Right hindlimb (tissue), 1 donor: ENCODE data around the gene EPOP.

Experiments
- DNase-seq: peaks from one replicate; pipeline ENCODE4 v3.0.0-alpha.2; 2018

The EPOP gene

DNA sequence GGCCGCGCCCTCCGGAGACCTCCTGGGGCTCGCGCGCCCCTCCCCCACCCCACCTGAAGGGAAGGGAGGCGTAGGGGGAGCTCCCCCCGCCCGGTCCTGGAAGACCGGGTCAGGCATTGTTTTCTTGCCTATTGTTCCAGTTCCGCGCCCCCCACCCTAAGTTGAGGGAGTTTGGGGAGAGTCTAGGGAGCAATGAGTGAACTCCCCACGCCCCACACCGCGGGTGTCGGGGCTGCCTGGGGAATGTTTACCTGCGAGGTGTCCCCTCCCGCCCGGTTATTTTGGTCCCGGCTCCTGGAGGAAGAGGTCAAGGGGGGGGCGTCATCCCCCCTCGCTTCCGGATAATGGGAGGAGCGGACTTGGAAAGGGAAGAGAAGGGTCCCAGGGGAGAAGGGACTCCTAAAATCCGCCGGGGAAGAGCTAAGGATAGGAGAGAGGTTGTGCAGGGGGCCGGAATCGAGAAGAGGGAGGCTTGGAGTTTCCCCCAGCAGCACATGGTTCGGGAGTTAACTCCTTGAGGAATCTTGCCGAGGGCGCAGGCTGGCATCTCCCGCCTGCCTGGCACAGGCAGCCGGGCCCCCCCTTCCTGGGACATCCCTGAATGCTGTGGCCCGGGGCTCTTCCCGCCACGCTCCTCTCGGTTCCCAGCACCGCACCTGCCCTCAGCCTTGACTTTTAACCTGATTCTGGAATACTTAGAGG is 31.2 kb upstream of the EPOP start:
- peak; percentile 63 for DNase-seq

DNA sequence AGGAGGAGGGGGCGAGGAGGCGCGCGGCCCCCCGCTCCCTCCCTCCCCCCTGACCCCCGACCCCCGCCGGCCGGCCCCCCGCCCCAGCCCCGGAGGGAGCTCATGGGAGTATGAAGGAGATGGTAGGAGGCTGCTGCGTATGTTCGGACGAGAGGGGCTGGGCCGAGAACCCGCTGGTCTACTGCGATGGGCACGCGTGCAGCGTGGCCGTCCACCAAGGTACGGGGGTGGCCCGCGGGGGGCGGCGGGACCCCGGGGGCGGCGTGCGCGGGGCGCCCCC is 30.7 kb upstream of the EPOP start:
- no peak for DNase-seq

DNA sequence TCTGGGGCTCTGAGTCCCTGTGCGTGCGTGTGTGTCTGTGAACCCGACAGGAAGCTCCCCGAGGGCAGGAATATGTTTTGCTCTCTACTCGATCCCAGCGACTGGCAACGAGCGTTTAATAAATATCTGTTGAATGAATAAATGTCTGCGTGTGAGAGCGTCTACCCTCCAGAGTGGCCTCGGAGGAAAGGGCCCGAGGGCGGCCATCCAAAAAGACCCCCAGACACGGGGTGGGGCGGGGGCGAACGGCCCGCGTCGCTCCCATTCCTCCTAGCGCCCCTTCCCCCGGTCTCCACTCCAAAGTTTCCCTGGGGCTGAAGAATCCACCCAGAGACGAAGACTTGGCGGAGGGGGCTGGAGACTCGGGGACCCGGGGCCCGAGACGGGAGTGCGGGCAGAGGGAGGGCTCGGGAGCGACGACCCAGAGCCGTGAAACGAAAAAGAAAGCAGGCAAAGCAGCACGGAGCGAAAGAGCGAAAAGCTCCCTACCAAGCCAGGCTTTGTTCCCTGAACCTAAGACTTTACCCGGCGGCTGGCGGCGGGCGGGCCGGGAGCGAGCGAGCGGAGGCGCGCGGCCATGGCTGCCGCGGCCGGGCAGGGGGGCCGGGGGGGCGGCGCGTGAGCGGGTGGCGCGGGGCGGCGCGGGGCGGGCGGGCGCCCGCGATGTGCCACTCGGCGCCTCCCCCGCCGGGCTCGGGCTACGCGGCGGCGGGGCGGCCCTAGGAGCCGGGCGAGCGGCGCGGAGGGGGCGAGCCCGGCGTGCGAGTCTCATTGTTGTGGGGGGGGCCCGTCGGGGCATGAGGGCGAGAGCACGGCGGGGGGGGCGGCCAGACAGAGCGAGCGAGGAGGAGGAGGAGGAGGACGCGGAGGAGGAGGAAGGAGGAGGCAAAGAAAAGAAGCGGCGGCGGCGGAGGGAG is 30.1 kb upstream of the EPOP start, which contains the start of gene MLLT6:
Gene MLLT6 (plus strand): TSS at position 668 of the 917 bp plus-strand sequence. CDS start 360 bp downstream, outside the sequence.
- DNase-seq, result peak; percentile 86

DNA sequence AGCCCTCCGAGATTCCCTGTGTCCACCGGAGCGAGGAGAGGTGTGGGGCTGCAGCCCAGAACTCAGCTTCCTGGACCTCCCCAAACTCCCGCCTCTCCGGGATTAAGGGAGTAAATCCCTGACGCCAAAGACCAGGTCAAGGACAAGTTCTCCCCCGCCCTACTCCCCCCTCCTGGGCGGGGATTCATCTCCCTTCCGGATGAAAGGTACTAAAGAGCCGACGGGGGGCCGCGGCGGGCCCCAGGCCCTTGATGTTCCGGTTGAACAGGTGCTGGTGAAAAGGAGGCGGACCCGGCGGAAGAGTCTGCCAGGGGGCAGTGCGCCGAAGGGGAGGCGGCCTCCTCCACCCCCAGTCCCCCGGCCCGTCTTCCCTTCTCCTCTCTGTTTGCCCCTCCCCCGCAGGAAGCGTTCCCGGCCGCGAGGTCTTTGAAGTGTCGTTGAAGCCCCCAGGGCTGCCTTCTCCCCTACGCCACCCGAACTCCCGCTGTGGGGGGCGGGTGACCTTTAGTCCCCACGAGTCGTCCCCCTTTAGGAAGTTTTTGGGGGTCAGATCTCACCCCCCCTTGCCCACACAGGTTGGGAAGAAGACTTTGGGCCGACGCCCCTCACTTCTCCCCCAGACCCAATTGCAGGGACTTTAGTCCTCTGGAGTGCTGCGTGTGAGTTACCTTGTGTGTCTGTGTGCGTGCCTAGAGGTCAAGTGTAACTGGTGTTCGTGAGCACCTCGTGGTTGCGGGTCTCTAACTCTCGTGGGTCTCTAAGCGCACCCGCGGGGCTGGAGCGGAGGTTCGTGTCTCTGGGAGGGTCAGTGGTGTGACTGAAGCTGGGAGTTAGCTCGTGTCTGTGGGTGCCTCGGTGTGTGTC is 29.2 kb upstream of the EPOP start:
- peak; percentile 72 for DNase-seq

DNA sequence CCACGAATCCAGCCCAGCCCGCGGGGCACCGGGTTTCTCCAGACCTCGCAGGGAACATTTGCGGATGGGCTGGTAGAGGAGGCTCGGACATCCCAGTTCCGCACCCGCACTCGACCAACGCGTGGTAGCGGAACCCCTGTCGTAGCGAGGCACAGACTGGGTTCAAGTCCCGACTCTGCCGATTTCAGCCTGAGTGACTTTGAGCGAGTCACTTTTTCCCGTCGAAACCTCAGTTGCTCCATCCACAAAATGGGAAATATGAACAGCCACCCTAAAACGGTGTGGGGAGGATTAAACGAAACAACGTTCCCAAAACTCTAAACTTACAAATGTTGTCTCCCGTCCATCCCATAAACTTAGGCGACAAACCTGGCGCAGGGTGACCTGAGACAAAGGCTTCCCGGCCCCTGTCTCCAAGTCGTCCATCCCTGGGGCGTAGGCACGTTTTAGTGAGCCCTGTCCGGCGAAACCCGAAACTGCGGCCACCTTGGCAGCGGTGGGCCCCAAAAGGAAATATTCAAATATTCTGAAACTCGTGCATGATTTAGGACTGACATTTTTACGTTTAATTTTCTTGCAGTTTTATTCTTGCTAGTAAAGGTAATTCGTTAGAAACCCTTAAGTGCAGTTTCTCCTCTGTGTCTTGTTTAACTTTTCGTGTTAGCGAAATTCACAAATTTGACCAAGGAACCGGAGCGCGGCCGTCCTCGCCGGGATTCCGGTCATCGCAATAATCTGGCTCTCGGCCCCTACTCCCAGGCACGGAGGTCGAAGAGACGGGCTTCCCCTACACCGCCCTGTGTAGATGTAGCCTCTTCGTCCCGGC is 28.4 kb upstream of the EPOP start:
- DNase-seq, result no peak

DNA sequence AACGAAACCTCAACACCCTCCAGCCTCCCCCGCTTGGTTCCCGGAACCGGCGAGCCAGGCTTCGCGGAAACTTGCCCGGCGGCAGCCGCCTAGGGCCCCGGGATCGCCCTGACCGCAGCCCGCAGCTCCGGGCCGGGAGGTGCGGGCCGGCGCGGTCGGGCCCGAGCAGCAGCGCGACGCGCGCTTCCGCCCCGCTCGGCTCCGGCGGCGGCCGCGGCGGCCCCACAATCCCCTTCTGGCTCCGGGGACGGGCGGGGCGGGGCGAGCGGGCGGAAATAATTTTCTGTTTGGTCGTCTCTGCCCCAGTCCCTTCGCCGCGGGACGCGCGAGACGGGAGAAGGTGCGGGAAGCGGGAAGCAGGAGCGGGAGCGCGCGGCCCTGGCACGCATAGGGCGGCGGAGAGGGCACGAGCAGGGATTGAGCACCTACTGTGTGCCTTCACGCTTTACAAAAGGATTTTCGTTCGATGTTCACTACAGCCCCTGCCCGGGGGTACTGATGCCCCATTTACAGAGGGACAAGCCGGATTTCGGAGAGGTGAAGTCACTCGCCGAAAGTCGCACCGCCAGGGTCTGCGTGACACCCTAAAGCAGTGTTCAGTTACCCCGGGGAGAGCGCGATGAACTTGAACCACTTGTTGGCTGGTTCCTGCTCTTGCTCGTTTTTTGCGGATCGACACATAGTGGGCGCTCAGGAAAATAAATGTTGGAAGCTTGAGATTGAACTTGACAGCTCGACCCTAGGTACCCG is 27.6 kb upstream of the EPOP start:
- DNase-seq, result peak; percentile 94

DNA sequence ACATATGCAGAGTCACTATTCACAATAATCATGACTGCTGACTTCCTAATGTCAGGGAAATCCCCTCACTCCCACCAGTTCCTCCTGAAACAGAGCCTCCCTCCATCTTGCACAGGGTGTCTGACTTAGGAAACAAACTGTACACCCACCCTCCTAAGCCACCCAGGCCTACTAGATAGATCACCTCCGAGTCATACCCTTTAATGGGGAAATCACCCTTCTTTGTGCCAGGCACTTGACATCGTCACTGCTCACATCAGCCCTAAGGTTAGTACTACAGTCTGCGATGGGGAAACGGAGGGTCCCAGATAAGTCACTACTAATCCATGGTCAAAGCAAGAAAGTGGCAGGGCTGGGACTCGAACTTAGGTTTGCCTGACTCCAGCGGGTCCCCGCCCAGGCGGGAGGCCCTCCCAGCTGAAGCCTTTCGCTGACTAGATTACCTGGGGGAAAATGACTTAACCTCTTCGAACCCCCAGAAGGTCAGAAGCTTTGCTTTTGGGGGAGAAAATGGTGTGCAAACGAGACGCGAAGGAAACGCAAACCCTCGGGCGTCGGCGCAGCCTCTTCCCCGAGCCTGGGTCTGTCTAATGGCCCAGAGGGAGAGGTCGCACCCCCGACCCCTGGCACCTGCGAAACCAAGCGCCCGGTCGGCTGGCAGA is 26.9 kb upstream of the EPOP start:
- DNase-seq, result no peak

DNA sequence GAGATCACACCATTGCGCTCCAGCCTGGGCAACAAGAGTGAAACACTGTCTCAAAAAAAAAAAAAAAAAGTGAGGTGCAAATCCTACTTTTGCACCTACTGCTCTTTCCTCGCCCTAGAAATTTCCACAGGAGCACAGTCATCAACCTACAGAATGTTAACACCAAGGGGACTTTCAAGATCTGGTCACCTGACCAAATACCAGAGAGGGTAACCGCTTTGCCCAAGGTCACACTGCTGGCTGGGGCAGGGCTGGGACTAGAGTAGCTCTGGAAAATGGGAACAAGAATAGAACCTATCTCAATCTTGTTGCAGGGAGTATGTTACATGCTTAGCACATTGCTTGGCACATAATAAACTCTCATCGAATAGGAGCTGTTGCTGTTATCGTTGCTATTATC is 24.0 kb upstream of the EPOP start:
- DNase-seq, result no peak

DNA sequence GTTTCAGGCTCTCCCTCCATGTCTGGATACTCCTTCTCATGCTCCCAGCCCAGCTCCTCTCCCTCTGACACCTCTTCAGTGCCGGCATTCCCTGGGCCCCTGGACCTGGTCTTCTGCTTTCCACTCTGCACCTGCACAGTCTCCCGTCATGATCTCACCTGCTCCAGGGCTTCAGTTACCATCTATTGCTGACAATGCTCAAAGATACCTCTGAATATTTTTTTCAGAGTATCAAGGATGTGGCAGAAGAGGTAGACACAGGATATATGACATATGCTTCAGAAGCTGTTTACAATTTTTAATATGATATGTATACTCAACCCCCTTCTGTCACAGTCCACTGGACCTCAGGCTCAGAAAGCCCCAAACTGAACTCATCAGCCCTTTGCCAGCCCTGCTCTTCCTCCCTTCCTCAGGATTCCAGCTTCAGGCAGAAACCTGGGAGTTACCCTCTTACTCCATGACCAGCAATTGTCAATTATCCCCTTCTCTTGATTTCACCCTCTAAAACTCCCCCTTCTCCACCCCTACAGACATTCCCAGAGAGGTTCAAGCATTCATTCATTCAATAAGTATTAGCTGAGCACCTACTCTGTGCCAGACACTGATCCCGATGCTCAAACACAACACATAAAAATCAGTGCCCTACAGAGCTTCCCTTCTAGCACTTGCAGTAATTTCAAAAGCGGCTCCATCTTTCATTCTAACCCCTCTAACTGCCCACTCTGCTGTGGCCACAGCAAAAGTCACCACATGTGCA is 22.5 kb upstream of the EPOP start:
- no peak for DNase-seq

DNA sequence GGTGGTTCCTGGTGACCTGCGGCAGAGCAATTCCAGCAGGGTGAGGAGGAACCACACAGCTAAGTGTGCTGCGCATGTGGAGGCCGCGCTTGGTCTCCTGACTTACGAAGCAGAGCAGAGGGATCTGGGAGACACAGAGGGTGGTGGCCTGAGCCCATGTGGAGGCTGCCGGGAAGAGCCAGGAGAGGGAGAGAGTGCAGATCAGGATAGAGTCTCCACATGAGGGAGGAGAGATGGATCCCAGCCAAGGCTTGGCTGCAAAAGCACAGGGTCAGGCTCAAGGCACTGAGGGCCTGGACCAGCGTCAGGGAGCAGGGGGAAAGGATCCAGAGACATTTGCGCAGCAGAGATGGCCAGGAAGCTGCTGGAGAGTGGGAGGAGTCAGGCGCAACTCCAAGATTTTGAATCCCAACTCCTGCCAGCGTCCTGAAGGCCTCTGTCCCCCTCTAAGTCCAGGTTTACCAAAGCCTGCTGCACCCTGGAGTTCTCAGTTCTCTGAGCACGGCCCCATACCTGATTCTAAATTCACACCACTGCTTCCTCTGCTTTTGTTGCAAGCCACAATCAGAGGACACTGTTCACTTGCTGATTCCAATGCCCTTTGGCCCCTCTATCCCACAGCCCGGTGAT is 19.1 kb upstream of the EPOP start:
- peak; percentile 93 for DNase-seq

DNA sequence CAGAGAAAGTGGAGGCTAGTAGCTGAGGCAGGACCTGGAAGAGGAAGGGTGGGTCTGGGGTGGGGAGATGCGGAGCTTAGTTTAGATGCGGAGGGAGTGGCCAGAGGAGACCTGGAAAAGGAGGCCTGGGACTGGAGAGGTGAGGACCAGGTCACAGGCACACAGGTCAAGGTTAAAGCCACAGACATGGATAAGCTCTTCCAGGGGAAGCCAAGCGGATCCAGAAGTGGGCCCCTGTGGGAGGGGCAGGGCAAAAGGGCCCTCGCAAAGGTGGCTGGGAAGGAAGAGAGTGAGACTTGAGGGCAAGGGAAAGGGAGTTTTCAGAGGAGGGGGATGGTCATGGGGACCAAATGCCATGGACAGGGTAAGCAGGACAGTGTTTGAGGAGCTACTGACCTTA is 16.4 kb upstream of the EPOP start:
- no peak for DNase-seq

DNA sequence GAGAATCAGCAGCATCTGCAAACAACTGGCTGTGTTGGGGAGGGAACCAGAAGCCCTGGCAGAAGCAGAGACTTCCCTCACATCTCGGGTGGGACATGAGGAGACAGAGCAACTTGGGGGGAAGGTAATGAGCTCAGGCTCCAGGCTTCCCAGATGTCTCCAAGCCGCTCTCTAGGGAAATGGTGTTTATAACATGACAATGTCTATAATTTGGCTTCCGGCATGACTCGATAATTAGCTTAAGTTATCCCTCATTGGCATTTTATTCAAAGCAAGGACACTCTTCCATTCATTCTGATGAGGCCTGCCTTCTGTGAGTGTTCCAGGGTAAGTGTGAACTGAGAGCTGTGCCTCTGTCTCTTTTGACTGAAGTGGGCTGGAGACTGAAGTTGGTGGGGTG is 15.6 kb upstream of the EPOP start:
- DNase-seq, result no peak

DNA sequence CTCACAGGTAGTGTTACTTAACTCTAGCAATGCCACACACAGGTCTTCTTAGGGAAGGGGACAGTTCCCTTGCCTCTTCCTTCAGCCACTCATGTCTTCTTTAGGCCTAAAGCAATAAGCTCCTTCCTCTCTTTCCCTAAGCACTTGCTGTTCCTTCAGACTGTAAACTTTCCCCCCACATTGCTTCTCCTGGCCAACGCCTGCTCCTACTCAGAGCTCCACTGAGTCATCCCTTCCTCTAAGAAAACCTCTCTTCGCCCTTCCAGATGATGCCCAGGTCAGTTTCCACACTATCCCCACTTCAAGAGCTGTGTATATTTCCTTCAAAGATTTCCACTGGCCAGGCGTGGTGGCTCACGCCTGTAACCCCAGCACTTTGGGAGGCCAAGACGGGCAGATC is 12.5 kb upstream of the EPOP start:
- no peak for DNase-seq

DNA sequence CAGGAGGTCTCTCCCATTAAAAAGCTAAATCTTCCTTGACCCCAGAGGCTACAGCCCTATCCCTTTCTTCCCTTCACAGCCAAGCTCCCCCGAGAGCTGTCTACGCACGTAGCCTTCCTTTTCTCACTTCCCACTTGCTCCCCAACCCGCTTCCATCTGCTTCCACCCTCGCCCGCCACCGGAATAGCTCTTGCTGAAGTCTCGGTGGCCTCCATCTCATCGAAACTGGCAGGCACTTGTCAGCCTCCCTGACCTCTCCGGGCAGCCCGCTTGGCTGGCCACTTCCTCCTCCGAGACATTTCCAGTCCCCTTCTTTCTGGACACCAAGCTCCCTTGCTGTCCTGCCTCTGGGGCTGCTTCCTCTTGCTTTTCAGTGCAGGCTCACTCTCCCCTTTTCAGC is 10.7 kb upstream of the EPOP start:
- DNase-seq, result peak; percentile 44

DNA sequence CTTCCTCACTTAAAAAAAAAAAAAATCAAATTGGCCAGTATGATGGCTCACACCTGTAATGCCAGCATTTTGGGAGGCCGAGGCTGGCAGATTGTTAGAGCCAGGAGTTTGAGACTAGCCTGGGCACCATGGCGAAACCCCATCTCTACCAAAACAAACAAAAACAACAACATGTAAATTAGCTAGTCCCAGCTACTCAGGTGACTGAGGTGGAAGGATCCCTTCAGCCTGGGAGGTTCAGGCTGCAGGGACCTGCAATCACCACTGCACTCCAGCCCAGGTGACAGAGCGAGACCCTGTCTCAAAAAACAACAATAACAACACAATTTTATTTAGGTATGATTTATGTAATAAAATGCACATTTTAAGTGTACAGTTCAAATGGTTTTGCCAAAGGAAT is 6.3 kb upstream of the EPOP start:
- no peak for DNase-seq

DNA sequence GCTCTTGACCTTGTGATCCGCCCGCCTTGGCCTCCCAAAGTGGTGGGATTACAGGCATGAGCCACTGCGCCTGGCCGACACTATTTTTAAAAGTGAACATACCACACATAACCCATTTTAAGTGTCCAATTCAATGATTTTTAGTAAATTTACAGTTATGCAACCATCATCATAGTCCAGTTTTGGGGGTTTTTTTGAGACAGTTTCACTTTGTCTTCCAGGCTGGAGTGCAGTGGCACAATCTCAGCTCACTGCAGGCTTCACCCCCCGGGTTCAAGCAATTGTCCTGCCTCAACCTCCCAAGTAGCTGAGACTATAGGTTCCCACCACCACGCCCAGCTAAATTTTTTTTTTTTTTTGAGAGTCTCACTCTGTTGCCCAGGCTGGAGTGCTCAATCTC is 3.1 kb upstream of the EPOP start:
- no peak for DNase-seq

DNA sequence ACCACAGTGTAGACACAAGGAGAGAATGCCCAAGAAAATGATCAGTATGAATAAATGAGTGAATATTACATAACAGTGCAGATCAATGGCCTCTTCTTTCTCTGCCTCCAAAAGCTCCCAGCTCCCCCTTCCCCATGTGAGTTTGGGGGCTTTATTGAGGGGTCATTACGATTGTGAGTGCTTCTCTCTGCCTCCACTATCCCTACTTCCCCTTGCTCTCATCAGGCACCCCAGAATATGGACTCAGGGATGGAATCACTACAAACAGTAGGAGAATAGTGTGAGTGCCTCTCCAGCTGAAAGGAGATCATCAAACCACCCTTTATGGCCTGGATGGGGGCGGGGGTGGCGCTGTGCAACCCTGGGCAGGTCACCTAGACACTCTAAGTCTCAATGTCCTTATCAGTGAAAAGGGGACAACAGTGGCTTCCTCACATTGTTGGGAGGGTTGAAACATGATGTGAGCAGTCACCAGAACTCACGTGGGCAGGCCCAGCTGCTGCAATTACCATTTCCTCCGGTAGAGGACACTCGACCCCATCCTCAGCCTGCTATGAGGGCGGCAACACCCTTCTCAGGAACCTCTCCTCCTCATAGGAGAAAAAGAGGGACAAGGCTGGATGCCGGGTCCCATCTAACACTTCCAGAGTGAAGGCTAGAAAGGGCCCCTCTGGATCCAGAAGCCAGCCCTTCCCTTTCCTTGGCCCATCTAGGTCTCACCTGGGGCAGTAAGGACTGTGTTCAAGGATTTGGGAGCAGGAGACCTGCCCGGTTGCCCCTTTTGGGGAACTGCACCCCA is 2.1 kb upstream of the EPOP start:
- DNase-seq, result peak; percentile 89

DNA sequence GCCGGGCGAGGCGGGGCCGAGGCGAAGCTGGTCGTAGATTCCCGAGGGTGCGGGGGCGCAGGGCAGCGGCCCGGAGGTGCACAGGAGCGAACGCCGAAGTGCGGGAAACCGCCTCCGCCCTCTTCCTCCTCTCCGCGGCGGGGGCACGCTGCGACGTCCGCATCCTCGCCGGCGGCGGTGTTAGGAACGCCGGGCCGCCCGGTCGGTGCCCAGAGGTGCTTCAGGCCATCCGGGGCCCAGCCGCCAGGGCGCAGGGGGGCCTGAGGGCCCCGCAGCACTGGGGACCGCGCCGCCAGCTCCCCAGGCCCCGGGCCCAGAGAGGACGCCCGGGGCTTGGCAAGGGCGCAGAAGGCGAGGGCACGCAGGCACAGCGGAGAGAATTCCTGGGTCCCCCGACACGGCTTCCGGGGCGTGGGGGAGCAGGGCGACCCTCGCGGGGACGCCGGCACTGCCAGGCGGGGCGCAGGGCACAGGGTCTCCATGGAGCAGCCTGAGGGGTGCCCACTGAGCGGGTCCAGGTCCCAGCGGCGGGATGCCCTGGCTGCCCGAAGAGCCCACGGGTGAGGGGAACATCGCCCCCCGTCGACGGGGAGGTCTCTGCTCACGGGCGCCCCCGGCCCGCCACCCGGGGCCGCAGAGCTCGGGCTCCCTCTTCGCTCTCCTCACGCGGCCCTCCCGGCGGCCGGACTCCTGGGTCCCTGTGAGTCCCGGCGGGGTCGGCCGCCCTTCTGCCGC is 576 bp downstream of the EPOP start:
- DNase-seq, result no peak

DNA sequence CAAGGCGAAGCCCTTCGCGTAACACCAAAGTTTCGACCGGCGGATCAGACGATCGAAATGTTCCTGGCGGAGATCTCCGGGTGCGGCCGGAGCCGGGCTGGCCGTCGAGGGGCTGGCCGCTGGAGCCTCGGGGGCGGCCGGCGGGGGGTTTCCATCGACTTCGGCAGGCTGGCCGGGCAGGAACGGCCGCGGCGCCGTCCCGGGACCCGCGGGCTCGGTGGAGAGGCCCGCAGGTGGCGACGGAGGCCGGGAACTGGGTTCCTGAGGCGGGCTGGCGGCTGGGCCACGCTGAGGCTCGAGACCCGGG is 1.1 kb downstream of the EPOP start:
- DNase-seq, result peak; percentile 59
